ENCODE results near the gene RFC1. TPM values are rescaled to one million over a fixed set of nuclear protein-coding genes. Genes with fewer than 3 reads are reported as not detected.
"Not testable (repeated sequence)": the region's sequence is repeated elsewhere in the genome, so short reads cannot be mapped to it uniquely, and the experiment has no call there.

RFC1 gene
- total and polyA plus RNA-seq, 2 donors (not counting 3 experiments of a cell fraction or from before 2014, with no cell fraction given) = 12.9 to 57.1 TPM

GRCh38 chr4:39415678-39416283 is 49.6 kb upstream of the RFC1 start:
- H3K4me2 ChIP-seq (ENCODE audit: insufficient read depth, low read length) = no peak overlapping the region
- TF ChIP-seq EZH2 (IDR thresholded peaks at IDR 0.05; ENCODE audit: borderline replicate concordance, low read depth, low read length, severe bottlenecking) (no peak), CTCF (IDR thresholded peaks at IDR 0.05; ENCODE audit: extremely low read depth in 1 of 2, insufficient read depth in 1 of 2, low read depth in 1 of 2, low read length in 2 of 2) (no peak), POLR2AphosphoS5 (IDR thresholded peaks at IDR 0.05; ENCODE audit: insufficient read depth, low read depth, low read length) (no peak), JUN (IDR thresholded peaks at IDR 0.05; ENCODE audit: borderline replicate concordance, insufficient read depth, insufficient read length, low read depth) (no peak), MYC (IDR thresholded peaks at IDR 0.05; ENCODE audit: low read depth, low read length) (no peak), FOS (IDR thresholded peaks at IDR 0.05; ENCODE audit: borderline replicate concordance, insufficient read depth, low read length) (no peak), POLR2A (IDR thresholded peaks at IDR 0.05; ENCODE audit: low read depth, low read length) (no peak), GATA2 (IDR thresholded peaks at IDR 0.05; ENCODE audit: insufficient read depth, insufficient read length, low read depth, low read length) (no peak)
- TF ChIP-seq, protein P1, sequence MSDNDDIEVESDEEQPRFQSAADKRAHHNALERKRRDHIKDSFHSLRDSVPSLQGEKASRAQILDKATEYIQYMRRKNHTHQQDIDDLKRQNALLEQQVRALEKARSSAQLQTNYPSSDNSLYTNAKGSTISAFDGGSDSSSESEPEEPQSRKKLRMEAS (IDR thresholded peaks at IDR 0.05; ENCODE audit: insufficient read depth, insufficient read length) = no peak
- no peaks in the 10 kb centered on the region for H4K20me1 ChIP-seq (replicated peaks; ENCODE audit: control insufficient read depth, extremely low read depth, insufficient read depth, low read length)
- ChIA-PET POLR2A (no interaction called here), CTCF (interaction anchor here (1.0 kb wide), 1 partner anchor 31 kb away, joined by 3 read pairs; no protein-coding TSS in a partner anchor)
- no peaks in the 10 kb centered on the region for H3K36me3 ChIP-seq (ENCODE audit: control insufficient read depth in 2 of 2, extremely low read depth in 1 of 2, insufficient read depth in 2 of 2, low read length in 2 of 2)
- no peak overlapping the region for H3K4me3 ChIP-seq (replicated peaks in 1 of 3; ENCODE audit: insufficient read depth in 1 of 3, low read depth in 1 of 3, low read length in 3 of 3)
- BruUV-seq (replicated peaks) = no TSS peak
- H3K9me3 ChIP-seq (replicated peaks; ENCODE audit: control insufficient read depth, insufficient read depth, low read length) = no peaks in the 10 kb centered on the region
- peak; percentile 37 for FAIRE-seq
- H3K27ac ChIP-seq (ENCODE audit: insufficient read depth, low read depth, low read length) = no peak overlapping the region
- no peak overlapping the region for H3K9ac ChIP-seq (replicated peaks; ENCODE audit: extremely low read depth, insufficient read depth, low read length)
- H2AFZ ChIP-seq (ENCODE audit: low read depth, low read length) = no peak overlapping the region
- dilution Hi-C loops (cut with MboI; ENCODE audit: extremely low pct_ligation_motif_present, low sequenced_read_pairs) = no loop called here
- intact Hi-C loops (cut with micrococcal nuclease) = no loop called here
- no peaks in the 10 kb centered on the region for H3K9me1 ChIP-seq (replicated peaks; ENCODE audit: control insufficient read depth, extremely low read depth, insufficient read depth, low read length)
- H3K4me1 ChIP-seq (ENCODE audit: control insufficient read depth, extremely low read depth, insufficient read depth, low read length) = no peaks in the 10 kb centered on the region
- DNase-seq (ENCODE audit: low read depth, low spot score) = no peak
- H3K79me2 ChIP-seq (ENCODE audit: control insufficient read depth, insufficient read depth, low read length) = no peaks in the 10 kb centered on the region
- H3K27me3 ChIP-seq (ENCODE audit: control insufficient read depth in 2 of 2, insufficient read depth in 2 of 2, low read length in 2 of 2) = no peaks in the 10 kb centered on the region

DNA sequence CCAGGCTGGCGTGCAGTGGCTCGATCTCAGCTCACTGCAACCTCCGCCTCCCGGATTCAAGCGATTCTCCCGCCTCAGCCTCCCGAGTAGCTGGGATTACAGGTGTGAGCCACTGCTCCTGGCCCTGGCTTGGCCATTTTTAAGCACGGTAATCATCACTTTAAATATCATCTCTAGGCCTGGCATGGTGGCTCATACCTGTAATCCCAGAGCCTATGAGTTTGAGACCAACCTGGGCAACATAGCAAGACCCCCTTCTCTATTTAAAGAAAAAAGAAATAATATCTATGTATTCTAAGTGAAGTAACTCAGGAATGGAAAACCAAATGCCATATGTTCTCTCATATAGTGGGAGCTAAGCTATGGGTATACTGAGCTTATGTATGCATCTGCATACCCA is 45.4 kb upstream of the RFC1 start:
- H3K9me1 ChIP-seq (replicated peaks; ENCODE audit: control insufficient read depth, extremely low read depth, insufficient read depth, low read length); H2AFZ ChIP-seq (ENCODE audit: low read depth, low read length); H3K27ac ChIP-seq (ENCODE audit: insufficient read depth, low read depth, low read length); H3K27me3 ChIP-seq (ENCODE audit: control insufficient read depth in 2 of 2, insufficient read depth in 2 of 2, low read length in 2 of 2); dilution Hi-C loops (cut with MboI; ENCODE audit: extremely low pct_ligation_motif_present, low sequenced_read_pairs); H3K4me1 ChIP-seq (ENCODE audit: control insufficient read depth, extremely low read depth, insufficient read depth, low read length); H3K4me2 ChIP-seq (ENCODE audit: insufficient read depth, low read length); POLR2A ChIA-PET; H4K20me1 ChIP-seq (replicated peaks; ENCODE audit: control insufficient read depth, extremely low read depth, insufficient read depth, low read length); BruUV-seq (replicated peaks); H3K36me3 ChIP-seq (ENCODE audit: control insufficient read depth in 2 of 2, extremely low read depth in 1 of 2, insufficient read depth in 2 of 2, low read length in 2 of 2); intact Hi-C loops (cut with micrococcal nuclease); FAIRE-seq; DNase-seq (ENCODE audit: low read depth, low spot score); H3K9ac ChIP-seq (replicated peaks; ENCODE audit: extremely low read depth, insufficient read depth, low read length); H3K9me3 ChIP-seq (replicated peaks; ENCODE audit: control insufficient read depth, insufficient read depth, low read length); H3K79me2 ChIP-seq (ENCODE audit: control insufficient read depth, insufficient read depth, low read length); H3K4me3 ChIP-seq (replicated peaks in 1 of 3; ENCODE audit: insufficient read depth in 1 of 3, low read depth in 1 of 3, low read length in 3 of 3): not testable (repeated sequence)
- CTCF ChIA-PET = interaction anchor here (0.6 to 1.8 kb wide), 5 partner anchors 8 to 509 kb away, joined by 3 to 8 read pairs (median 3); no protein-coding TSS in a partner anchor

All from endothelial cell of umbilical vein (primary cell).